Astrocyte (in vitro differentiated cells and primary cell): ENCODE results near the gene FHIT. TPM values are rescaled to one million over a fixed set of nuclear protein-coding genes. Genes with fewer than 3 reads are reported as not detected.
"Not testable (repeated sequence)": the region's sequence is repeated elsewhere in the genome, so short reads cannot be mapped to it uniquely, and the experiment has no call there.

Source experiments
- DNase-seq: peaks from one replicate; pipeline ENCODE4 v3.0.0-alpha.2; 2010; ENCODE audit warnings: low read depth
- FAIRE-seq: peaks from 2 replicates; lab custom pipeline; 2011; peaks lifted over from hg19 to GRCh38; lab: Jason Lieb, UNC
- H2AFZ ChIP-seq: 2 replicates; pipeline ENCODE4 v1.6.0; 2012; ENCODE audit warnings: low read depth, low read length, inconsistent platforms
- H3K27ac ChIP-seq: 2 replicates; pipeline ENCODE4 v1.5.1; 2011; ENCODE audit warnings: low read depth, low read length, inconsistent platforms
- H3K27me3 ChIP-seq: 2 replicates; pipeline ENCODE4 v1.6.0; 2011; ENCODE audit warnings: low read length, inconsistent platforms; ENCODE audit not compliant: insufficient read depth
- H3K36me3 ChIP-seq: 2 replicates; pipeline ENCODE4 v1.5.1; 2011; ENCODE audit warnings: low read length, inconsistent platforms; ENCODE audit not compliant: insufficient read depth
- H3K4me1 ChIP-seq: 2 replicates; pipeline ENCODE4 v1.5.1; 2011; ENCODE audit warnings: low read length, inconsistent platforms; ENCODE audit not compliant: insufficient read depth
- H3K4me2 ChIP-seq: 2 replicates; pipeline ENCODE4 v1.6.0; 2012; ENCODE audit warnings: low read length, inconsistent platforms
- H3K4me3 ChIP-seq: 2 replicates; pipeline ENCODE4 v1.5.1; 2011; ENCODE audit warnings: low read depth, mild to moderate bottlenecking, low read length, inconsistent platforms; ENCODE audit not compliant: insufficient read depth
- H3K79me2 ChIP-seq: 2 replicates; pipeline ENCODE4 v1.6.0; 2012; ENCODE audit warnings: mild to moderate bottlenecking, low read length, inconsistent platforms; ENCODE audit not compliant: insufficient read depth
- H3K9ac ChIP-seq: 2 replicates; pipeline ENCODE4 v1.6.0; 2012; ENCODE audit warnings: mild to moderate bottlenecking, low read length, inconsistent platforms
- H3K9me3 ChIP-seq: 2 replicates; pipeline ENCODE4 v1.5.1; 2012; ENCODE audit warnings: low read depth, mild to moderate bottlenecking, low read length, inconsistent platforms; ENCODE audit not compliant: insufficient read depth
- H4K20me1 ChIP-seq: 2 replicates; pipeline ENCODE4 v1.6.0; 2012; ENCODE audit warnings: low read length, inconsistent platforms; ENCODE audit not compliant: insufficient read depth
- H3K27ac Mint-ChIP-seq: one replicate; pipeline ENCODE4 v1.8.0; 2021; ENCODE audit warnings: mild to moderate bottlenecking, mixed read lengths; ENCODE audit not compliant: unreplicated experiment
- H3K27me3 Mint-ChIP-seq: one replicate; pipeline ENCODE4 v1.8.0; 2021; ENCODE audit warnings: low read depth, mixed read lengths; ENCODE audit not compliant: unreplicated experiment
- H3K36me3 Mint-ChIP-seq: one replicate; pipeline ENCODE4 v1.8.0; 2021; ENCODE audit warnings: low read depth, mixed read lengths; ENCODE audit not compliant: unreplicated experiment
- H3K4me1 Mint-ChIP-seq: one replicate; pipeline ENCODE4 v1.8.0; 2021; ENCODE audit warnings: low read depth, mixed read lengths; ENCODE audit not compliant: unreplicated experiment
- H3K4me3 Mint-ChIP-seq: one replicate; pipeline ENCODE4 v1.8.0; 2021; ENCODE audit warnings: mild to moderate bottlenecking, moderate library complexity, mixed read lengths; ENCODE audit not compliant: unreplicated experiment
- H3K9me3 Mint-ChIP-seq: one replicate; pipeline ENCODE4 v1.8.0; 2021; ENCODE audit warnings: mild to moderate bottlenecking, mixed read lengths; ENCODE audit not compliant: unreplicated experiment
- EZH2 ChIP-seq: IDR thresholded peaks from 2 replicates; pipeline ENCODE4 v1.6.1; 2012; ENCODE audit warnings: mild to moderate bottlenecking, low read length, inconsistent platforms; ENCODE audit not compliant: insufficient read depth
- total RNA-seq: library from RNA; stranded (reverse); gene quantifications from 2 replicates; pipeline ENCODE4 v1.2.1, GENCODE V29; 2021
- TF ChIP-seq, protein P1 (sequence below): IDR thresholded peaks from 2 replicates; pipeline ENCODE4 v1.5.1; 2011; ENCODE audit warnings: low read depth, mild to moderate bottlenecking, inconsistent platforms, low read length, moderate library complexity; ENCODE audit not compliant: insufficient read depth

FHIT gene
- total RNA-seq, 1 donor from 2014 or later, result 6.7 TPM

DNA sequence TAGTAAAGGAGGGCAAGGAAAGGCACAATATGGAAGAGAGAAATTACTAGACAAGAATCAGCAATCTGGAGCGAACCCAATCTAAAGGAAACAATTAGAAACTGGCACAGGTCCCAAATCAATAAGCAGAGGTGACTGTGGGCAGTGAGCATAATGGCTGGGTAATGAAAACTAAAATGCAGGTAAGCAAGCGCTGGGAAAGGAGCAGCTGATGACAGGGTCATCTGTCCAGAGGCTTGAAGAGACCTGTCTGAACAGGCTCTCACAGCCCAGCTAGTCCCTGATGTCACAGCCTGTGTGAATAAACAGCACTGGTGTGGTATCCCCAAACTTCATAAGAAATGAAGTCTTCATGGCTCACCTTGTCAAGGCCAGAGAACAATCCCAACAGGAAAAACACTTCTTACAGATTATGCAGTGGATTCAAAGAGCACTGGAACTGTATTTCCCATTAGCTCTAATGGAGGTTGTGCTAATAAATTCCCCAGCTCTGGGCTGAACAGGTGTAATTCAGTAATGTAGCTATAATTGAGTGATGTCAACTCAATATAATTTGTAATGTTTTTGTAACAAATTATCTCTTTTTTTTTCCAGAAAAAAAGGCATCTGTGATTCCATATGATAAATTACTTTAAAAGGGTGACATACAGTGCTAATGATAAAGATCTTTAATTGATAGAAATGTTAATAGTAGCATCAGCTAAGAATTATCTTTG is 197.3 kb downstream of the FHIT start:
- Histone ChIP-seq H3K4me2 (no peak overlapping the region), H3K4me1 (no peaks in the 10 kb centered on the region), H3K27ac (no peak overlapping the region), H3K27me3 (no peaks in the 10 kb centered on the region), H3K4me3 (no peak overlapping the region), H3K9ac (no peak overlapping the region), H4K20me1 (no peaks in the 10 kb centered on the region), H3K36me3 (no peaks in the 10 kb centered on the region), H3K9me3 (no peaks in the 10 kb centered on the region), H3K79me2 (no peaks in the 10 kb centered on the region), H2AFZ (no peak overlapping the region)
- Mint-ChIP-seq H3K27me3 (no peaks in the 10 kb centered on the region), H3K27ac (no peak overlapping the region), H3K4me1 (no peaks in the 10 kb centered on the region), H3K9me3 (peaks cover 3% of the 10 kb centered on the region), H3K36me3 (no peaks in the 10 kb centered on the region), H3K4me3 (no peak overlapping the region)
- DNase-seq, result no peak
- TF ChIP-seq, protein P1, sequence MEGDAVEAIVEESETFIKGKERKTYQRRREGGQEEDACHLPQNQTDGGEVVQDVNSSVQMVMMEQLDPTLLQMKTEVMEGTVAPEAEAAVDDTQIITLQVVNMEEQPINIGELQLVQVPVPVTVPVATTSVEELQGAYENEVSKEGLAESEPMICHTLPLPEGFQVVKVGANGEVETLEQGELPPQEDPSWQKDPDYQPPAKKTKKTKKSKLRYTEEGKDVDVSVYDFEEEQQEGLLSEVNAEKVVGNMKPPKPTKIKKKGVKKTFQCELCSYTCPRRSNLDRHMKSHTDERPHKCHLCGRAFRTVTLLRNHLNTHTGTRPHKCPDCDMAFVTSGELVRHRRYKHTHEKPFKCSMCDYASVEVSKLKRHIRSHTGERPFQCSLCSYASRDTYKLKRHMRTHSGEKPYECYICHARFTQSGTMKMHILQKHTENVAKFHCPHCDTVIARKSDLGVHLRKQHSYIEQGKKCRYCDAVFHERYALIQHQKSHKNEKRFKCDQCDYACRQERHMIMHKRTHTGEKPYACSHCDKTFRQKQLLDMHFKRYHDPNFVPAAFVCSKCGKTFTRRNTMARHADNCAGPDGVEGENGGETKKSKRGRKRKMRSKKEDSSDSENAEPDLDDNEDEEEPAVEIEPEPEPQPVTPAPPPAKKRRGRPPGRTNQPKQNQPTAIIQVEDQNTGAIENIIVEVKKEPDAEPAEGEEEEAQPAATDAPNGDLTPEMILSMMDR, result no peak
- no peak for TF ChIP-seq EZH2
- no peak for FAIRE-seq

DNA sequence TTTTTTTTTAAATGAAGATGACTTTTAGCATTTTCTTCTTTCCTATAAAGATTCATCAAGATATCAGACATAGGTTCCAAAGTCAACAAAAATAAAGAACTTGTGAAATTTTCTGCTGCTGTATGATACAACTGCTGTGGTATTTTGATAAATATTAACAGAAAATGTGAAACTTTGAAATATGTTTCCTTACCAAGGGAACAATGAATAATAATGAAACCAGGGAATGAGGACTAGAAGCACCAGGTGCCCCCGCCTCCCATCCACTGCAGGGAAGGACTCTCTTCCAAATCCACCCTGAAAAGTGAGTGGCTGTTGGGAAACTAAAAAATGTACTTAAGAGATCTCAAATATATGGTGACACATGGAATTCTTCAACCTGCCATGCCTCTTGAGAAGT is 198.4 kb downstream of the FHIT start:
- FAIRE-seq (no peak), DNase-seq (no peak)
- no peaks in the 10 kb centered on the region for H3K36me3 Mint-ChIP-seq
- Histone ChIP-seq H3K36me3 (no peaks in the 10 kb centered on the region), H3K27me3 (no peaks in the 10 kb centered on the region), H3K4me2 (no peak overlapping the region), H3K4me3 (no peak overlapping the region), H2AFZ (no peak overlapping the region), H3K9ac (no peak overlapping the region), H3K4me1 (no peaks in the 10 kb centered on the region), H3K27ac (no peak overlapping the region), H3K9me3 (no peaks in the 10 kb centered on the region), H4K20me1 (no peaks in the 10 kb centered on the region), H3K79me2 (no peaks in the 10 kb centered on the region)
- peaks cover 7% of the 10 kb centered on the region for H3K9me3 Mint-ChIP-seq
- no peaks in the 10 kb centered on the region for H3K4me1 Mint-ChIP-seq
- H3K27ac Mint-ChIP-seq, result no peak overlapping the region
- H3K4me3 Mint-ChIP-seq, result no peak overlapping the region
- TF ChIP-seq EZH2, result no peak
- TF ChIP-seq, protein P1, result no peak
- no peaks in the 10 kb centered on the region for H3K27me3 Mint-ChIP-seq

DNA sequence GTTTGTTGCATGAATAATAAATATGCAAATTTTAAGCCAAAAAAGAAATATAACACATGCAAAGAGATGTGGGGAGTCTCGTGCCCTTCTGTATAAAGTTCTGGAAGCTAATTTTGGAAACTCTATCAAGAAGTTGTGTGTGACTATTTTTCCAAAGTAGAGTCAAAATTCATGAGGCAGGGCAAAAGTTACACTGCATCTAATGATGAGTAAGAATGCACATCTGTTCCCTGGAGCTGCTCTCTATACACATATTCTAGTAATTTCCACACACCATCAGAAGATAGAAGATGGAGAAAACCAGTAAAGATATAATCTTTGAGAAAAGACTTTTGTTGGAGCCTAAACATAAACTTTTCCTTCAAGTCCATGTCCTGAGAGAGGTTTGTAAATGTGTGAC is 199.6 kb downstream of the FHIT start:
- H3K9me3 Mint-ChIP-seq, result peaks cover 7% of the 10 kb centered on the region
- no peaks in the 10 kb centered on the region for H3K36me3 ChIP-seq
- H3K4me1 Mint-ChIP-seq, result no peaks in the 10 kb centered on the region
- no peaks in the 10 kb centered on the region for H3K27me3 Mint-ChIP-seq
- no peak overlapping the region for H3K27ac ChIP-seq
- H4K20me1 ChIP-seq, result no peaks in the 10 kb centered on the region
- no peak for TF ChIP-seq EZH2
- TF ChIP-seq, protein P1, result no peak
- no peak overlapping the region for H3K9ac ChIP-seq
- DNase-seq, result no peak
- no peak overlapping the region for H2AFZ ChIP-seq
- no peaks in the 10 kb centered on the region for H3K27me3 ChIP-seq
- no peak overlapping the region for H3K4me2 ChIP-seq
- H3K9me3 ChIP-seq, result no peaks in the 10 kb centered on the region
- H3K4me3 ChIP-seq, result no peak overlapping the region
- no peaks in the 10 kb centered on the region for H3K4me1 ChIP-seq
- H3K27ac Mint-ChIP-seq, result no peak overlapping the region
- no peaks in the 10 kb centered on the region for H3K79me2 ChIP-seq
- FAIRE-seq, result no peak
- H3K36me3 Mint-ChIP-seq, result no peaks in the 10 kb centered on the region
- H3K4me3 Mint-ChIP-seq, result no peak overlapping the region

DNA sequence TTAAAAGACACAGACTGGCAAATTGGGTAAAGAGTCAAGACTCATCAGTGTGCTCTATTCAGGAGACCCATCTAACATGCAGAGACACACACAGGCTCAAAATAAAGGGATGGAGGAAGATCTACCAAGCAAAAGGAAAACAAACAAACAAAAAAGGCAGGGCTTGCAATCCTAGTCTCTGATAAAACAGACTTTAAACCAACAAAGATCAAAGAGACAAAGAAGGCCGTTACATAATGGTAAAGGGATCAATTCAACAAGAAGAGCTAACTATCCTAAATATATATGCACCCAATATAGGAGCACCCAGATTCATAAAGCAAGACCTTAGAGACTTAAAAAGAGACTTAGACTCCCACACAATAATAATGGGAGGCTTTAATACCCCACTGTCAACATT is 206.1 kb downstream of the FHIT start:
- not testable (repeated sequence) for H3K9me3 ChIP-seq, FAIRE-seq, H3K27me3 Mint-ChIP-seq, H3K27ac ChIP-seq, H2AFZ ChIP-seq, H3K4me3 Mint-ChIP-seq, H3K27me3 ChIP-seq, H3K27ac Mint-ChIP-seq, H3K4me3 ChIP-seq, H3K36me3 ChIP-seq, H3K4me1 Mint-ChIP-seq, H3K79me2 ChIP-seq, H3K4me1 ChIP-seq, DNase-seq, H3K4me2 ChIP-seq, H4K20me1 ChIP-seq, H3K9ac ChIP-seq, H3K9me3 Mint-ChIP-seq, H3K36me3 Mint-ChIP-seq
